OCI-LY7 (cell line): ENCODE measurements around the gene DEPP1. TPM values are rescaled to one million over a fixed set of nuclear protein-coding genes. Genes with fewer than 3 reads are reported as not detected.
A peak's percentile ranks its signal among the peaks of the same experiment; 100 is the strongest.

Source experiments
- BruUV-seq: library from RNA; stranded (reverse); fragments of 400-500 nt; replicated peaks from 2 replicates; lab custom pipeline; 2021; lab: Mats Ljungman, UMichigan
- CTCF ChIA-PET: fragments of 300-600 bp; sonication (Branson Sonifier 250); formaldehyde crosslinking; loops from one replicate; lab custom pipeline; 2022; ENCODE audit warnings: antibody characterized with exemption; ENCODE audit not compliant: unreplicated experiment; lab: Charles Lee
- POLR2A ChIA-PET: fragments of 300-600 bp; sonication (Branson Sonifier 250); formaldehyde crosslinking; loops from one replicate; lab custom pipeline; 2022; ENCODE audit warnings: antibody characterized with exemption; lab: Charles Lee
- DNase-seq: peaks from one replicate; pipeline ENCODE4 v3.0.0-alpha.2; 2015; ENCODE audit warnings: low spot score
- H2AFZ ChIP-seq: fragments of 200-600 bp; sonication (generic), shearing (Covaris generic); 2 replicates; pipeline ENCODE4 v1.6.1; 2014; ENCODE audit warnings: mild to moderate bottlenecking, antibody characterized with exemption, low read length, moderate library complexity
- H3K27ac ChIP-seq: fragments of 200-600 bp; sonication (generic); 2 replicates; pipeline ENCODE4 v1.5.1; 2014; ENCODE audit warnings: mixed run types, low read depth, mild to moderate bottlenecking, moderate library complexity, low read length, inconsistent platforms; ENCODE audit not compliant: poor library complexity, severe bottlenecking
- H3K36me3 ChIP-seq: fragments of 200-600 bp; sonication (generic); 2 replicates; pipeline ENCODE4 v1.6.1; 2014; ENCODE audit warnings: mild to moderate bottlenecking, antibody characterized with exemption, low read length, moderate library complexity, mixed read lengths; ENCODE audit not compliant: insufficient read depth
- H3K4me1 ChIP-seq: fragments of 200-600 bp; sonication (generic); 2 replicates; pipeline ENCODE4 v1.5.1; 2014; ENCODE audit warnings: mild to moderate bottlenecking, low read length; ENCODE audit not compliant: insufficient read depth, poor library complexity, severe bottlenecking
- H3K4me2 ChIP-seq: fragments of 200-600 bp; sonication (generic); 2 replicates; pipeline ENCODE4 v1.6.1; 2014; ENCODE audit warnings: mild to moderate bottlenecking, low read length
- H3K4me3 ChIP-seq: fragments of 200-600 bp; sonication (generic); 2 replicates; pipeline ENCODE4 v1.5.1; 2014; ENCODE audit warnings: mild to moderate bottlenecking, low read depth, low read length; ENCODE audit not compliant: poor library complexity, severe bottlenecking
- H3K79me2 ChIP-seq: fragments of 200-600 bp; sonication (generic); 2 replicates; pipeline ENCODE4 v1.6.1; 2016; ENCODE audit warnings: low read depth, mild to moderate bottlenecking, low read length, moderate library complexity, mixed read lengths; ENCODE audit not compliant: insufficient read depth
- H3K9me2 ChIP-seq: fragments of 200-600 bp; sonication (generic); 2 replicates; pipeline ENCODE4 v1.6.1; 2016; ENCODE audit warnings: mild to moderate bottlenecking, low read length, mixed read lengths; ENCODE audit not compliant: insufficient read depth
- H3K9me3 ChIP-seq: fragments of 200-600 bp; sonication (generic); 2 replicates; pipeline ENCODE4 v1.6.1; 2014; ENCODE audit warnings: mild to moderate bottlenecking, mixed run types, low read length, mixed read lengths
- H4K20me1 ChIP-seq: fragments of 200-600 bp; sonication (generic); 2 replicates; pipeline ENCODE4 v1.6.1; 2014; ENCODE audit warnings: mild to moderate bottlenecking, antibody characterized with exemption, low read length, moderate library complexity, mixed read lengths; ENCODE audit not compliant: insufficient read depth
- CTCF ChIP-seq: fragments of 200-600 bp; sonication (generic); conservative IDR thresholded peaks from 2 replicates; pipeline ENCODE4 v1.5.1; 2014; ENCODE audit warnings: mild to moderate bottlenecking, antibody characterized with exemption, low read length, moderate library complexity, mixed read lengths
- EZH2phosphoT487 ChIP-seq: fragments of 200-600 bp; sonication (generic); IDR thresholded peaks from 2 replicates; pipeline ENCODE4 v1.6.1; 2018; ENCODE audit warnings: low read depth, borderline replicate concordance, mild to moderate bottlenecking, mixed run types, antibody characterized with exemption, low read length, moderate library complexity, mixed read lengths
- intact Hi-C: fragments of 100-400 bp; cut with micrococcal nuclease; formaldehyde crosslinking; loops from one replicate; pipeline ENCODE4 v1.10.0; 2022; ENCODE audit not compliant: unreplicated experiment
- total RNA-seq, 2 experiments: library from RNA; depleted of rRNA in 1 of 2; stranded (reverse); fragments of >200 nt in 1 of 2; shearing (Covaris generic) in 1 of 2; gene quantifications; 2 replicates each; pipeline ENCODE4 v1.2.3, GENCODE V29; 2014 to 2022

Gene DEPP1
- total RNA-seq, 2 experiments from 2014 or later: 0.09 TPM; not detected in 1

DNA sequence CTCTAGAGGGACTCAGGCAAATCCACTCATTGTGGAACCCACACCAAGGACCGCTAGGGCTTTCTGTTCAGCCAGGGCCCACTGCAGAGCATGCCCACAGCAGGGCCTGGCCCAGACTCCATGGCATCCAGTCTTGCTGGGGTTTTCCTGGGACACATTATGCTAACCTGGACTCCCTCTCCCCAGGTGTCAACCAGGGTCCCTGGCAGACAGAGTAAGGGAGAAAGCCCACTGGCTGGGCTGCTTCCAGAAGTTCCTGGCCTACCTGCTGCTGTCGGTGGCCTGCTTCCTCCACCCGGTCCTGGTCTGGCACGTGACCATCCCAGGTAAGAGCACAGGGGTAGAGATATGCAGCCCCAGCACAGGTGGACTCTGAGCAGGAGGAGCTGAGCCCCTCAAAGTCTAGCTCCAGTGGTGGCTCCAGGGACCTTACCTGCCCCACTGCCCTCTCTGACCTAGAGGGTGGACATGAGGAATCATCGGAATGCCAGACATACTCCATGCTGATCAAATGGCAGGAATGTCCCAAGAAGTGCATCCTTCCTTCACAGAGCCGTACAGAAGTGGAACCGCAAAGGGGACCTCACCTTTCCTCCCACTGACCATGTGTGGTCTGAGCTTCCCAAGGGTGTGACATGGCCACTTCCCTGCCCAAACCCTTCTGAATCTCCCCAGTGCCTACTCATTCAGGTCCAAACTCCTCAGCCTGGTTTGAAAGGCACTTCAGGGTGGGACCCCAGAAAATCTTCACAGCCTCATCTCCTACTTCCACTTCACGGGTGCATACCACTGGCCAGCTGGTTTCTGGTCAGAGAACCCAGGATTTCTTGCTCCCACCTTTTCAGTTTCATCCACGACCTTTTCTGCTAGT is 44.9 kb downstream of the DEPP1 start:
- BruUV-seq: no TSS peak
- no peaks in the 10 kb centered on the region for H3K36me3 ChIP-seq
- H3K9me3 ChIP-seq: no peaks in the 10 kb centered on the region
- H3K27ac ChIP-seq: no peak overlapping the region
- no peak overlapping the region for H3K4me2 ChIP-seq
- ChIA-PET POLR2A (interaction anchor here (0.9 to 1.7 kb wide), 4 partner anchors 30 to 69 kb away, joined by 3 to 9 read pairs (median 3); no protein-coding TSS in a partner anchor), CTCF (interaction anchor here (0.7 to 1.1 kb wide), 5 partner anchors 13 to 52 kb away, joined by 3 to 5 read pairs (median 3); no protein-coding TSS in a partner anchor)
- no peak for DNase-seq
- H2AFZ ChIP-seq: no peak overlapping the region; the same call in 1 of the 2 replicates
- H3K4me1 ChIP-seq: no peaks in the 10 kb centered on the region
- H3K4me3 ChIP-seq: no peak overlapping the region
- no peaks in the 10 kb centered on the region for H3K9me2 ChIP-seq
- H4K20me1 ChIP-seq: no peaks in the 10 kb centered on the region
- H3K79me2 ChIP-seq: no peaks in the 10 kb centered on the region
- no peak for TF ChIP-seq CTCF
- no peak for TF ChIP-seq EZH2phosphoT487
- intact Hi-C loops: no loop called here

DNA sequence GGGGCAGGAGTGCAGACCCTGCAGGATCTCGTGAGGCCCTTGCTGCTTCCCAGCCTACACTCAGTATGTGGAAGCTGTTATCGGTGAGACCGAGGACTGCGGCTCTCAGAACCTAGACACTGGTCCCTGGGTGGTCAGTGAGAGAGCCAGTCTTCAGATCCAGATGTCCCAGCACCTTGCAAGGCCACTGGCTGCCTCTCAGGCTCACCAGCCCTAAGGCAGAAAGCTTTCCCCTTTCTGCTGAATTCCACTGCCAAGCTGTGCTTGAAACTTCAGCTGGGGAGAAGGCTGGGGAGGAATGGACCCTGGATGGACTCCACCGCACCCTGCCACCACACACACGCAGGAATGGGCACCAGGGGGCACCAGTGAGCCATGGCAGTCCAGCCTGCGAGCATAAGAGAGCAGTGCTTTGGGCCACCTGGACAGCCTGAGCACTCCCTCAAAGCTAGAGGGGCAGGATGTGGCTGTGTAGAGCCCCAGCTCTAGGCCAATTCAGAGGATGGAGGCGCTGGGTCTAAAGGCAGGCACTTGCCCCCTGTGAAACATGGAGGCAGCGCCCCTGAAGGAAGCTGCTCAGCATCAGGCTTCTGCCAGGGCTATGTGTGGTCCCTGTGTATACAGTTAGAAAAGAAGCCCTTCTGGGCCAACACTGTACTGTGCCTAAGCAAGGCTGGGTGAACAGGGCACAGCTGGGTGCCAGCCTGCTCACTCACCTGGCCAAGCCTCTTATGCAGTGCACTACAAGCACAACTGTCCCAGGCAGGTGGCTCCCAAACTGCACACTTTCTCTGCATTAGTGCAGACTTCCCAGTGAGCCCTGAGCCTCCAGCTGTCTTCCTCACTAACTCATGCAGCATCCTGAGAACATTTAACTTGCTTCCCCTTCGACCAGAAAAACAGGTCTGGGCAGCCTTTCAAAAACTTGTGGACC is 45.8 kb downstream of the DEPP1 start:
- Histone ChIP-seq H2AFZ (no peak overlapping the region; the same call in 1 of the 2 replicates), H3K79me2 (no peaks in the 10 kb centered on the region), H4K20me1 (no peaks in the 10 kb centered on the region), H3K9me2 (no peaks in the 10 kb centered on the region), H3K27ac (no peak overlapping the region), H3K9me3 (no peaks in the 10 kb centered on the region), H3K36me3 (no peaks in the 10 kb centered on the region), H3K4me3 (no peak overlapping the region), H3K4me2 (no peak overlapping the region), H3K4me1 (no peaks in the 10 kb centered on the region)
- no TSS peak for BruUV-seq
- TF ChIP-seq EZH2phosphoT487 (no peak), CTCF (peak; percentile 94)
- intact Hi-C loops: loop anchor here (1.0 kb wide), 1 partner anchor 43 kb away; no protein-coding TSS in a partner anchor
- ChIA-PET CTCF (interaction anchor here (0.7 to 1.1 kb wide), 6 partner anchors 12 to 75 kb away, joined by 3 to 5 read pairs (median 3); no protein-coding TSS in a partner anchor), POLR2A (interaction anchor here (0.6 to 1.7 kb wide), 5 partner anchors 31 to 656 kb away, joined by 3 to 9 read pairs (median 3); no protein-coding TSS in a partner anchor)
- peak; percentile 90 for DNase-seq
